Peyer's patch (tissue), 4 donors: Measurements from ENCODE around the gene EYA2.

Experiments used
- CTCF ChIP-seq, 6 experiments: fragments of 450-650 bp in 4 of 6; fragments of 200-600 bp in 2 of 6; sonication (generic) in 1 of 6; IDR thresholded peaks; one replicate each; pipeline ENCODE4 v1.5.1; 2017 to 2019; ENCODE audit warnings: antibody characterized with exemption in 6 of 6, mild to moderate bottlenecking in 3 of 6, moderate library complexity in 1 of 6
- POLR2A ChIP-seq, 2 donors: fragments of 450-650 bp; IDR thresholded peaks; one replicate each; pipeline ENCODE4 v1.5.1; 2017; ENCODE audit warnings: antibody characterized with exemption in 2 of 2, mild to moderate bottlenecking in 2 of 2, moderate library complexity in 2 of 2

DNA sequence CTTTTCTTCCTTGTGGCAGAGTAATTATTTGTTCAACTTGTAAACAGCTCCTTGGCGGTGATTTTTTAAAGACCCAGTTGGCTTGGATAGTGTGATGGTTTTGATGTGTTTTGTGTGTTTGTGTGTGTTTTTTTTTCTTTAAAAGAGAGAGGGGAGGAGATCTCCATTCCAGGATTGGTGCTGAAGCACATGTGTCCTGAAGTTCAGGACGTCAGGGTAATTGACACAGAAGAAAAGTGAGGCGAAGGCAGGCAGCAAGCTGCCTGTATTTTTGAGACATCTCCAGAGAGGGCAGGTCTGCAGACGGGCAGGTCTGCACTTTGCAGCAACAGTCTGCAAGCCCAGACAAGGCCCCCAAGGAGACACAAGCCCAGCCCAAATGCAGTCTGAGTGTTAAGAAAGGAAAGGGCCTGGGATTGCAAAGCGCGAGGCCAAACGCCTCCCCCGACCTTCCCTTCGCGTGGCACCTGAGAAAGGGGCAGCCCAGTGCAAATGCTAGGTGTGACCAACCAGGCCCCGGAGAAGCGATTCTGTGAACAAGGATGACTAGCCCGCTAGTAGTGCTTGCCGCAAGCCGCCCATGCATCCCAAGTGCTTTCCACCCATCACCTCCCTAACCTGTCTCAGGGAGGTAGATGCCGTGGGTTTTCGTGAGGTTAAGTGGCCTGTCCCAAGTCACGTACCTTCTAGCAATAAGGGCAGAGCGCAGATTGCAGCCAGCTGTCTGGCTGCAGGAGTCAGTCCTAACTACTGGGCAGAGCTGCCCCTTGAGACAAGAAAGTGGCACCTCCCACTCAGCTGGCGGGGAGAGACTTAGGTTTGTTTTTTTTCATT lies 231.3 kb downstream of the EYA2 start:
- no peak for TF ChIP-seq CTCF (IDR thresholded peaks at IDR 0.05)
- no peak for TF ChIP-seq POLR2A (IDR thresholded peaks at IDR 0.05)
